ENCODE measurements around the gene MDFIC. TPM values are rescaled to one million over a fixed set of nuclear protein-coding genes. Genes with fewer than 3 reads are reported as not detected.

MDFIC gene
- polyA plus RNA-seq, 1 of the 3 experiments (the other 2 are of a cell fraction) = 2.8 TPM

DNA sequence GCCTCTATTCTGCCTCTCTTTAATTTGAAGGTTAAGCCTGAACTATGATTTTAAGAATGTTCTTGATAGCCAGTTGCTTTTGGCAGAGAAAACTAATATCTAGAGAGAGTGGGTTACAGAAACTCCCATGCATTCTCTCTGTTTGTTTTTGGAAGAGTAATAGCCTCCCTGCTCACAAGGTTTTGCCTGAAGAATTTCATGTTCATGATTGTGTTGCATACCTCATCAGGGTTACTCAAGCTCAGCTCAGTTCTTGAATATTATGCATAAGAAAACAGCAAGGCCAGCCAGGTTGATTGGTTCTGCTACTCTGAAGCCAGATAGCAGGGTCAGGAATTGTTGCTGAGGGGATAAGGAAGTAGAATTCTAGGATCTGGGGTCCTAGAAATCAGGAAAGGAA is 137.4 kb downstream of the MDFIC start (continued):
- TF ChIP-seq EP300 (IDR thresholded peaks at IDR 0.05; ENCODE audit: borderline replicate concordance in 1 of 2, low read depth in 1 of 2, low read length in 1 of 2) (no peak), TEAD4 (IDR thresholded peaks at IDR 0.05; ENCODE audit: borderline replicate concordance, insufficient read depth) (no peak), CHD2 (IDR thresholded peaks at IDR 0.05; ENCODE audit: low read length, partially characterized antibody) (no peak)

DNA sequence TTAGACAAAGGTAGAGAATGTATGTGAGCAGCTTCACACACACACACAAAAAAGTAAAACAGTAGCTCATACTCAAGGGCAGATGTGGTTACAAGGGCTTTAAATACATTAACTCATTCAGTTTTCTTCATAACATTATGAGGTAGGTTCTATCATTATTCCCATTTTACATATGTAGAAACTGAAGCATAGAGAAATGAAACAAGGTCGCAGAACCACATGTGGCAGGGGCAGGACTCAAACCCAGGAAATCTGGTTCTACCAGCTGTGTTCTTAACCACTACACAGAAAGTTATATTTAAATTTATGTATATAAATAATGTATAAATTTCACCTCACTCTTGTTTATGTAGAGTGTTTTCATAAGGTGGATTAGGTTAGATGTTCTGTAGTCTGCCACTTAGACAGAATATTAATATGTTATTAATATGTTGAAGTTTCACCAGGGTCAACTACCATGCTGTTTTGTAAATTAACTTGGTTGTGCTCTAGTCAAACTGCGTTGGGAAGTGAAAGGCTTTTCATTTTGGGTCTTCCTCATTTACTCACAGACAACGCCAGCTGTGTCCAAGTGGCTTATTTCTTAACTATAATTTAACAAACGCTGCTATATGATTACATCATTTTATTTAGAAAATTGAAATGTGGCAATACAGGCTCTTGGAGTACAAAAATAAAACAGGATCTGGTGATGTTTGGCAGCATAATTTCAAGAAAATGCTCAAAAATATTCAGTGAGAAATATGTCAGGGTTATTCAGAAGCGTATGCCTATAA is 138.4 kb downstream of the MDFIC start:
- Histone ChIP-seq H3K27ac (ENCODE audit: low read depth in 2 of 2, low read length in 1 of 2) (no peak overlapping the region), H3F3A (replicated peaks; ENCODE audit: insufficient read depth) (no peaks in the 10 kb centered on the region), H4K20me1 (ENCODE audit: insufficient read depth) (no peaks in the 10 kb centered on the region), H3K4me2 (no peak overlapping the region), H3K27me3 (ENCODE audit: insufficient read depth) (no peaks in the 10 kb centered on the region), H3K9me3 (no peaks in the 10 kb centered on the region), H2AFZ (ENCODE audit: low read depth) (no peak overlapping the region), H3K79me2 (ENCODE audit: insufficient read depth) (no peaks in the 10 kb centered on the region), H3K9ac (no peak overlapping the region), H3K4me1 (ENCODE audit: control insufficient read depth in 1 of 2, insufficient read depth in 2 of 2, low read depth in 1 of 2, low read length in 1 of 2) (no peaks in the 10 kb centered on the region), H3K9me2 (no peaks in the 10 kb centered on the region), H3K36me3 (replicated peaks in 1 of 2; ENCODE audit: control insufficient read depth in 1 of 2, insufficient read depth in 2 of 2, low read length in 1 of 2) (no peaks in the 10 kb centered on the region), H3K4me3 (ENCODE audit: low read depth in 2 of 2, low read length in 1 of 2) (no peak overlapping the region)
- CTCF ChIA-PET = no interaction called here
- TF ChIP-seq MEF2A (IDR thresholded peaks at IDR 0.05; ENCODE audit: borderline replicate concordance, low read depth) = no peak
- no peak for TF ChIP-seq ELF1 (IDR thresholded peaks at IDR 0.05)
- no peak for TF ChIP-seq JUND (IDR thresholded peaks at IDR 0.05)
- no peak for TF ChIP-seq TCF12 (IDR thresholded peaks at IDR 0.05)
- no peak for TF ChIP-seq EZH2phosphoT487 (IDR thresholded peaks at IDR 0.05; ENCODE audit: borderline replicate concordance, low read depth)
- TF ChIP-seq, protein P1, sequence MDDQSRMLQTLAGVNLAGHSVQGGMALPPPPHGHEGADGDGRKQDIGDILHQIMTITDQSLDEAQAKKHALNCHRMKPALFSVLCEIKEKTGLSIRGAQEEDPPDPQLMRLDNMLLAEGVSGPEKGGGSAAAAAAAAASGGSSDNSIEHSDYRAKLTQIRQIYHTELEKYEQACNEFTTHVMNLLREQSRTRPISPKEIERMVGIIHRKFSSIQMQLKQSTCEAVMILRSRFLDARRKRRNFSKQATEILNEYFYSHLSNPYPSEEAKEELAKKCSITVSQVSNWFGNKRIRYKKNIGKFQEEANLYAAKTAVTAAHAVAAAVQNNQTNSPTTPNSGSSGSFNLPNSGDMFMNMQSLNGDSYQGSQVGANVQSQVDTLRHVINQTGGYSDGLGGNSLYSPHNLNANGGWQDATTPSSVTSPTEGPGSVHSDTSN (IDR thresholded peaks at IDR 0.05) = no peak
- TF ChIP-seq TEAD4 (IDR thresholded peaks at IDR 0.05; ENCODE audit: borderline replicate concordance, insufficient read depth) = no peak
- TF ChIP-seq NRF1 (IDR thresholded peaks at IDR 0.05; ENCODE audit: low read depth, low read length) = no peak
- TF ChIP-seq, protein P2, sequence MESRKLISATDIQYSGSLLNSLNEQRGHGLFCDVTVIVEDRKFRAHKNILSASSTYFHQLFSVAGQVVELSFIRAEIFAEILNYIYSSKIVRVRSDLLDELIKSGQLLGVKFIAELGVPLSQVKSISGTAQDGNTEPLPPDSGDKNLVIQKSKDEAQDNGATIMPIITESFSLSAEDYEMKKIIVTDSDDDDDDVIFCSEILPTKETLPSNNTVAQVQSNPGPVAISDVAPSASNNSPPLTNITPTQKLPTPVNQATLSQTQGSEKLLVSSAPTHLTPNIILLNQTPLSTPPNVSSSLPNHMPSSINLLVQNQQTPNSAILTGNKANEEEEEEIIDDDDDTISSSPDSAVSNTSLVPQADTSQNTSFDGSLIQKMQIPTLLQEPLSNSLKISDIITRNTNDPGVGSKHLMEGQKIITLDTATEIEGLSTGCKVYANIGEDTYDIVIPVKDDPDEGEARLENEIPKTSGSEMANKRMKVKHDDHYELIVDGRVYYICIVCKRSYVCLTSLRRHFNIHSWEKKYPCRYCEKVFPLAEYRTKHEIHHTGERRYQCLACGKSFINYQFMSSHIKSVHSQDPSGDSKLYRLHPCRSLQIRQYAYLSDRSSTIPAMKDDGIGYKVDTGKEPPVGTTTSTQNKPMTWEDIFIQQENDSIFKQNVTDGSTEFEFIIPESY (IDR thresholded peaks at IDR 0.05; ENCODE audit: borderline replicate concordance, low read depth) = no peak
- no peak for TF ChIP-seq POLR2AphosphoS5 (IDR thresholded peaks at IDR 0.05; ENCODE audit: low read depth, low read length)
- no peak for TF ChIP-seq RAD21 (IDR thresholded peaks at IDR 0.05; ENCODE audit: low read length)
- TF ChIP-seq FOXJ3 (CRISPR knock-in tag; IDR thresholded peaks at IDR 0.05) = no peak
- TF ChIP-seq, protein P3, sequence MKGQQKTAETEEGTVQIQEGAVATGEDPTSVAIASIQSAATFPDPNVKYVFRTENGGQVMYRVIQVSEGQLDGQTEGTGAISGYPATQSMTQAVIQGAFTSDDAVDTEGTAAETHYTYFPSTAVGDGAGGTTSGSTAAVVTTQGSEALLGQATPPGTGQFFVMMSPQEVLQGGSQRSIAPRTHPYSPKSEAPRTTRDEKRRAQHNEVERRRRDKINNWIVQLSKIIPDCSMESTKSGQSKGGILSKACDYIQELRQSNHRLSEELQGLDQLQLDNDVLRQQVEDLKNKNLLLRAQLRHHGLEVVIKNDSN (IDR thresholded peaks at IDR 0.05; ENCODE audit: borderline replicate concordance, low read depth) = no peak
- no peak for TF ChIP-seq RCOR1 (IDR thresholded peaks at IDR 0.05; ENCODE audit: low read length)
- DNase-seq = no peak
- POLR2A ChIA-PET = no interaction called here
- 13% methylated on average over 5 of the region's 5 CpGs for WGBS (ENCODE audit: low lambda C conversion rate)
